HG03442 (cell line): ENCODE measurements around the gene LYZL6.
"Not testable (repeated sequence)": the region's sequence is repeated elsewhere in the genome, so short reads cannot be mapped to it uniquely, and the experiment has no call there.

Experiments used
- ATAC-seq: cut with Tn5 transposase; IDR thresholded peaks from one replicate; pipeline ENCODE4 v1.9.1; 2021; ENCODE audit warnings: mild to moderate bottlenecking, moderate library complexity; ENCODE audit not compliant: unreplicated experiment

Gene LYZL6

GRCh38 chr17:35948092-35948491 is 4.6 kb upstream of the LYZL6 start:
- no peak for ATAC-seq

DNA sequence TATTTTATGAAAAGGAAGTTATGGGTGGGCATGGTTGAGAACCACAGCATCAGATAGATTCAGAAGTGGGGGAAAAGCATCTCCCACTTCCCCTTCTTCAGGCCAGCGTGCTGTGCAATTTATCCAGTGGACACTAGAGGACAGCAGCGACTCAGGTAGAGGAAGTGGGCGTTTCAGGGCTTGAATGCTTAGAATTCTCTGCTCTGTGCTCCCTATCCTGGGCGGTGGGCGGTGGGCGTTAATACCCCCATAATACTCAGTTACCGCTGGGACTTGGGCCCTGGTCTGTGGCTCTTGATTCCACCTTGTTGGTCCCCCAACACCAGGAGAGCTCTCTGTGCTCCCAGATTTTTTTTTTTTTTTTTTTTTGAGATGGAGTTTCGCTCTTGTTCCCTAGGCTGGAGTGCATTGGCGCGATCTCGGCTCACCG is 3.7 kb upstream of the LYZL6 start:
- no peak for ATAC-seq

GRCh38 chr17:35944151-35944550 is 638 bp upstream of the LYZL6 start:
- ATAC-seq: no peak

GRCh38 chr17:35942588-35943186 is 826 bp downstream of the LYZL6 start:
- ATAC-seq: no peak

DNA sequence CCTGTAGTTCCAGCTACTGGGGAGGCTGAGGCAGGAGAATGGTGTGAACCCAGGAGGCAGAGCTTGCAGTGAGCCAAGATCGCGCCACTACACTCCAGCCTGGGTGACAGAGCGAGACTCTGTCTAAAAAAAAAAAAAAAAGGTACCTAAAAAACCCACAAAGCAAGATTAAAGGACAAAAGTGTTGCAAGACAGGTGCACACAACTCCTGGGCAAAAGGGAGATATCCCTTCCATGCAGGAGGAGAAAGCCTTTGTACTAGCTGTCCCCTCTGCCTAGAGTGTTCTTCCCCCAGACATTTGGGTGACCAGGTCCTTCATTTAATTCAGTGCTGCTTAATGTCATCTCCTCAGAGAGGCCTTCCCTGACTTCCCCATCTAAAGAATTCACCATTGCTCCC is 5.0 kb downstream of the LYZL6 start:
- not testable (repeated sequence) for ATAC-seq

DNA sequence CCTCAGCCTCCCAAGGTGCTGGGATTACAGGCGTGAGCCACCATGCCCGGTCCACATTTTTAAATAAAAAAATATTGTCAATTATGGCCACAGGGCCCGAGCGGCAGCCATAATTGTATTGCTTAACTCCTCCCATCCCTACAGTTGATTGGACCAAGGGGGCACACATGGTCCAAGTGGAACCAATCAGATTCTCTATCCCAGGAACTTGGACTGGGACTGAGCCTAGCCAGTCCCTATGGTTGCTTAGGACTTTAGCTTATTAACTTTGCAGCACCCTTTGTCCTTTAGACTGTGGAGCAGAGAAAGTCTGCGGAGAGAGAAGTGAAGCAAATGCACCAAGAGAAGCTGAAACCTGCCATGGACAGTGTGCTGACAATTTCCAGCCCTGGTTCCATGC is 7.5 kb downstream of the LYZL6 start:
- no peak for ATAC-seq

DNA sequence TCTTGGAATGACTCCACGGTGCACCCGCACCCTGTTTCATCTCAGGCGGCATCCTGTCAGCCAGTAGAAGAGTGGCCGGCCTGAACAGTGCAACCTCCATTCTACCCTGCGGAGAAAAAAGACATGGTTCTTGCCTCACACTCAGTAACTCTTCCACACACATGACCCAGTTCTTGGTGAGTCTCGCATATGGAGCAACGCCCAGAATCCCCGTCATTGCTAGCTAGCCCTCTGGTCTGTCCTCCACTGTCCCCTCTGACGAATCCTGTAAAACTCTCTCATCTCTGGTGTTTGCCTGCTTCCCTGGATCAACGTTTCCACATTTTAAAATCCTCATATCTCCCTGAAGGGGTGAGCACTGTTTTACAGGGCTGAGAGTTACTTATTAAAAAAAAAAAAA is 8.8 kb downstream of the LYZL6 start:
- no peak for ATAC-seq

DNA sequence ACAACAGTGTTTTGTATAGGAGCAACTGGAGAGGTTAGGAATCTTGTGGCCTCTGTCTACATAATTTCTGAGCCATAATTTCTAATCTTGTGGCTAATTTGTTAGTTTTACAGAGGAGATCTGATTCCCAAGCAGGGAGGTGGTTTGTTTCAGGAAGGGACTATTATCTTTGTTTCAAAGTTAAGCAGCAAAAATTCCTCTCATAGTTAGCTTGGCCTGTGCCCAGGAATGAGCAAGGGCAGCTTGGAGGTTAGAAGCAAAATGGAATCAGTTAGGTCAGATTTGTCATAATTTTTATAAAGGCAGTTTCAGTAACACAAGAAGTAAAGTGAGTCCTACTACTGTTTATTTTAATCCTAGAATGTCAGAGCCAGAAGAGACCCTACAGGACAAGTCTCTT is 10.9 kb downstream of the LYZL6 start:
- ATAC-seq: no peak

GRCh38 chr17:35931794-35932425 is 11.6 kb downstream of the LYZL6 start:
- ATAC-seq: no peak

- ATAC-seq: peak; percentile 55
Observed at GRCh38 chr17:35930211-35931065, 13.1 kb downstream of the LYZL6 start, which contains the start of gene RDM1. Gene RDM1, minus strand, starts transcription at chr17:35930773. Its CDS starts 46 bp downstream, at chr17:35930727.

DNA sequence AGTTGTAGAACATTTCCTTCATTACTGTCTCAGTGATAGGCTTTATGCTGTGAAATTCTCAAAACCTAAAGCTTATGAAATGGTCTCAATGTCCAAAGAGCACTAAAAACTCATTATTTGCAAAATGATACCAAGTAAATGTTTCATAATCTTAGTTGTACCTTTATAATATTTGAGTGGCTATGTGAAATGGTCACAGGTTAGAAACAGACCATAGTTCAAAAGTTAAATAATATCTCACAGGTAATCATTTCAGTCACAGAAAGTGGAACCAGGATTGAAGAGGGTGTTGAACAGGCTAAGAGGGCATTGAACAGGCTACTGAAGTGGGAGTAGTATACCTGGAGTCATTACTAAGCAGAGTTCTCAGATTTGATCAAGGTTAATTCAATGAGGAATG is 15.8 kb downstream of the LYZL6 start:
- ATAC-seq: no peak

- no peak for ATAC-seq
Observed at GRCh38 chr17:35923609-35924114, 19.9 kb downstream of the LYZL6 start.

DNA sequence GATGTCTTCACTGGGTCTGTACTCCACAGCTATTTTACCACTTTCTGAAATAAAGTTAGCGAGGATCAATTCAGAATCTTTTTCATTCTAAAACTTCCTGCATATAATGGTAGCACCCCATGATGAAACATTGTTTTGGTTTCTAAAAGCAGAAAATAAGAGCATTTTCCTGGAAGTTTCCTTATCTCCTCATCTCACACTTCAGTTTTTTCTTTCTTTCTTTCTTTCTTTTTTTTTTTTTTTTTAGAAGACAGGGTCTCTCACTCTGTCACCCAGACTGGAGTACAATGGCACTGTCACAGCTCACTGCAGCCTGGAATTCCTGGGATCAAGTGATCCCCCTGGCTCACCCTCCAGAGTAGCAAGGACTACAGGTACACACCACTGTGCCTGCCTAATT is 23.3 kb downstream of the LYZL6 start:
- ATAC-seq: no peak

GRCh38 chr17:35918665-35919064 is 24.8 kb downstream of the LYZL6 start:
- ATAC-seq: no peak

GRCh38 chr17:35917519-35918213 is 25.8 kb downstream of the LYZL6 start:
- no peak for ATAC-seq

GRCh38 chr17:35915153-35915964 is 28.2 kb downstream of the LYZL6 start:
- no peak for ATAC-seq

GRCh38 chr17:35914354-35914753 is 29.2 kb downstream of the LYZL6 start:
- no peak for ATAC-seq

GRCh38 chr17:35913609-35914008 is 29.9 kb downstream of the LYZL6 start:
- ATAC-seq: no peak

DNA sequence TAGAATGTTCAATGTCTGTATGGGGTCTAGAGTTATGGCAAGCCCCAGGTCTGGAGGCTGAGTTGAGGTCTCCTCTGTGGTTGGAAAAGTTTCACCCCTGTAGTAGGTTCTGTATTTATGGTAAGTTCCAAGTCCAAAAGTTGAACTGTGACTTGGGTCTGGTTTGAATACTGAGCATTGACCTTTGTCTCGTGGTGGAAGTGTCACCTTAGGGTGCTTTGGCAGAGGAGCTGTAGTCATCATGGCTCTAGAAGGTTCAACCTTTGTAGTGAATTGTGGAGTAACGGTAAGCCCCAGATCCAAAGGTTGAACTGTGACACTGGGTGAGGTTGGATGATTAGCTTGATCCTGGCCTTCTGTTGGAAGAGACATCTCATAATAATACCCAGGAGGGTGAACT is 30.6 kb downstream of the LYZL6 start:
- no peak for ATAC-seq

DNA sequence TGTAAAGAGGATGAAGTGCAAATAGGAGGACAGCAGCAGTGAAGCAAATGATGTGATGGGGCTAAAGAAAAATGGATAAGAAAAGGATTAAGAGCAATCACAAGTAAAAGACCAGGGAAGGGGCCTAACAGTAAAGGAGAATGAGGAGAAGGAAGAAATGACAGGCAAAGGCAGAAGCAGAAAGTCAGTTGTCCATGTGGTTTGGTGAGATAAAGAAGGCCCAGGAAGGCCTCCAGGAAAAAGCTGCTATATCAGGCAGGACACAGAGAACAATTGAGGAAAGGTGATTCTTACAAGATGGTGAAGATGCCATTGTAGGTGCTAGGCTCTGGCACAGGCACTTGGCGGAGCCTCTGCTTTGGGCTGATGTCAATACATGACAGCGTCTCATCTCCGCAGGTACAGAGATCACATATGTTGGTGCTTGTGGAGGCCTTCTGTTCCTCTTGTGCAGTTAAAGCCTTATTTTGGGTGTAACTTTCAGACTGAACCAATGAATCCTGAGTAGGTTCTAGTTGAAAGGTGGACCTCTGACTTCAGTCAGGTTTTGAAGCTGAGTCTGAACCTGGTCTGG is 31.1 kb downstream of the LYZL6 start:
- ATAC-seq: no peak
